SH-SY5Y (cell line): ENCODE data around the gene BCKDHB.

Experiments
- GATA2 ChIP-seq: IDR thresholded peaks from 2 replicates; pipeline ENCODE4 v1.6.1; 2011; ENCODE audit warnings: mild to moderate bottlenecking, low read depth, low read length
- GATA3 ChIP-seq: IDR thresholded peaks from 2 replicates; pipeline ENCODE4 v1.6.1; 2011; ENCODE audit warnings: low read depth, mild to moderate bottlenecking, low read length, moderate library complexity

- TF ChIP-seq GATA2: no peak
- no peak for TF ChIP-seq GATA3
Observed at GRCh38 chr6:80289727-80290126, 183.3 kb downstream of the BCKDHB start.
